NCI-H2107 (cell line): ENCODE data around the gene CLIP3.
"Not testable (repeated sequence)": the region's sequence is repeated elsewhere in the genome, so short reads cannot be mapped to it uniquely, and the experiment has no call there.

Source experiments
- DNase-seq: peaks from one replicate; lab custom pipeline; 2025; lab: John Stamatoyannopoulos, UW

The CLIP3 gene

GRCh38 chr19:36046443-36047050, 13.9 kb upstream of the CLIP3 start:
- DNase-seq, result no peak

GRCh38 chr19:36043952-36044351, 11.3 kb upstream of the CLIP3 start:
- no peak for DNase-seq

- no peak for DNase-seq
Observed at GRCh38 chr19:36041831-36042230, 9.2 kb upstream of the CLIP3 start.

DNA sequence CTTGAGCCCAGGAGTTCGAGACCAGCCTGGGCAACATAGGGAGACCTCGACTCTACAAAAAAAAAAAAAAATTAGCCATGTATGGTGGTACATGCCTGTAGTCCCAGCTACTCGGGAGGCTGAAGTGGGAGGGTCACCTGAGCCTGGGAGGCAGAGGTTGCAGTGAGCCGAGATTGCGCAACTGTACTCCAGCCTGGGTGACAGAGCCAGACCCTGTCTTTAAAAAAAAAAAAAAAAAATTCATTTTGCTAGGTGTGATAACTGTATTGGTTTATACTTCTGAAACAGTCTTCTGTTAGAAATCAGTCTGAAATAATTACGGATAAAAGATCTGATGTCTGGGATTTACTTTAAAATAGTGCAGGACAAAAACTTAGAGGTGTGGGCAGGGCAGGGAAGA, 8.4 kb upstream of the CLIP3 start:
- not testable (repeated sequence) for DNase-seq

GRCh38 chr19:36040495-36040894, 7.8 kb upstream of the CLIP3 start:
- DNase-seq, result no peak

DNA sequence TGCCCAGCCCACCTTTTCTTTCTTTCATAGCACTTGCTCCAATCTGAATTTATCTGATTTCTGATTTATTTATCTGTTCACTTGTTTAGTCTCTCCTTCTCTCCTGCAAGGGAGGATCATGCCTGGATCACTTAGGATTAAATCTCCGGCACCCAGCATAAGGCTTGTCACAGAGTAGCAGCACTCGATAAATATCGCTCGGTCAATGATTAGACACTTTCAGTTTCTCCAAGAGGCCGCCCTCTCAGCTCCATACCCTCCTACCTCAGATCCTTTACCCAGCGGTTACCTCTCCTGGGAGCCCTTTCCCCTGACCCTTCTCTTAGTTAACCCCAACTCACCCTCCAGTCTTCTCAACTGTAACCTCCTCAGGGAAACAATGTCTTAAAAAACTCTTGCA, 1.4 kb downstream of the CLIP3 start:
- DNase-seq, result no peak

- no peak for DNase-seq
Observed at GRCh38 chr19:36030264-36031148, 2.2 kb downstream of the CLIP3 start.

- no peak for DNase-seq
Observed at GRCh38 chr19:36028313-36029041, 4.2 kb downstream of the CLIP3 start.

DNA sequence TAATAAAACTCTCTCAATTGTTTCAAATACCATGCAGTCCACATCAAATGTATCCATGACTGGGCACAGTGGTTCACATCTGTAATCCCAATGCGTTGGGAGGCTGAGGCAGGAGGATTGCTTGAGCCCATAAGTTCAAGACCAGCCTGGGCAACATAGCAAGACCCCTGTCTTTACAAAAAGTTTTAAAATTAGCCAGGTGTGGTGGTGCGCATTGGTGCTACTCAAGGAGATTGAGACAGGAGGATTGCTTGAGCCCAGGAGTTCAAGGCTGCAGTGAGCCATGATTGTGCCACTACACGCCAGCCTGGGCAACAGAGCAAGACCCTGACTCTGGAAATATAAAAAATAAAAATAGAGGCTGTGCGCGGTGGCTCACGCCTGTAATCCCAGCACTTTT, 5.0 kb downstream of the CLIP3 start:
- DNase-seq, result no peak

DNA sequence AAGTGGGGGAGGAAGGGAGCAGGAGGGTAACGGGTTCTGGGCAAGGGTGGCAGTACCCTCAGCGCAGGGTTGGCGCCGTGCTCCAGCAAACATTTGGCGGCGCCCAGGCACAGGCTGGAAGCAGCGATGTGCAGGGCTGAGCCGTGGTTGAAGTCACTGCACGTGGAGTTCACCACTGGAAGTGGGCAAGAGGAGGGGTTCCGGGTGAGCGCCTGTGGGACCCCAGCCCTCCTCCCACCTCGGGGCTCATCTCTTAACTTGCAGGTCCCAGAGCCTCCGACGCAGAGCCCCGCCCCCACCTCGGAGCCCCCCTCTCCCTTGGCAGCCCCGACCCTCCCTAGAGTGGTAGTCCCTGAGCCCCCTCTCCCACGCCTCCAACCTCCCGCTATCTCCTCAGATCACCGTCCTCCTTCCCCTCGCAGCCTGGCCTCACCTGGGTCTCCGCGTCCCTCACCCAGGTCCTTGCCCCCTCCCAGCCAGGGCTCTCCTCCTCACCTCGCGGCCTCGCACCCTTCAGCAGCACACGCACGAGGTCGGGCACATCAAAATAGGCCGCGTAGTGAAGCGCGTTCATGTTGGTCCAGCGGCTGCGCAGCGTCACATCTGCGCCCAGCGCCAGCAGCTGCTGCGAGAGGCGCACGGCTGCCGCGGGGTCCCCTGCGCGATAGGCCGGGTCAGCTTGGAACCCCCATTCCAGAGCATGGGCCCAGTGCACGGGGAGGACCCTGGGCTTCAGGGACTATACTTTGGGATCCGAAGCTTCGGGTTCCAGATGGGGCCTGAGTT, 6.4 kb downstream of the CLIP3 start:
- DNase-seq, result no peak

DNA sequence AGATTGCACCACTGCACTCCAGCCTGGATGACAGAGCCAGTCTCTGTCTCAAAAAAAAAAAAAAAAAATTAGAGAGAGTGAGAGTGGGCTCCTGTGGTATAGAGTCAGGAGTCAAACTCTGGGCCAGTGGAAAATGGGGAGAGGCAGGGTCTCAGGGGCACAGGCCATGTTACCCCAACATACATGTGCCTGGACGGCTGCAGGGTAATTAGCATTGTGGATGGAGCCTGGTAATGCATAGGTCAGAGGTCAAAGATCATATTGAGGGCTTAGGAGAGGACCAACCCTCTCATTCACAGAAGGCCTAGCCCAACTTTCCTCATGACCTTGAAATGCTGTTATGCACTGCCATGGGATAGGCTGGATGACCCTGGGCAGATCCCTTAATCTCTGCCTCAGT, 7.1 kb downstream of the CLIP3 start:
- DNase-seq, result no peak

- no peak for DNase-seq
Observed at GRCh38 chr19:36023432-36023831, 9.2 kb downstream of the CLIP3 start.

GRCh38 chr19:36019061-36019670, 13.5 kb downstream of the CLIP3 start:
- no peak for DNase-seq

- DNase-seq, result peak; percentile 97
Observed at GRCh38 chr19:36014012-36014924, 18.4 kb downstream of the CLIP3 start, which contains the start of gene ALKBH6. Gene ALKBH6, minus strand, starts transcription at chr19:36014213. Its CDS starts 816 bp downstream, at chr19:36013397.

DNA sequence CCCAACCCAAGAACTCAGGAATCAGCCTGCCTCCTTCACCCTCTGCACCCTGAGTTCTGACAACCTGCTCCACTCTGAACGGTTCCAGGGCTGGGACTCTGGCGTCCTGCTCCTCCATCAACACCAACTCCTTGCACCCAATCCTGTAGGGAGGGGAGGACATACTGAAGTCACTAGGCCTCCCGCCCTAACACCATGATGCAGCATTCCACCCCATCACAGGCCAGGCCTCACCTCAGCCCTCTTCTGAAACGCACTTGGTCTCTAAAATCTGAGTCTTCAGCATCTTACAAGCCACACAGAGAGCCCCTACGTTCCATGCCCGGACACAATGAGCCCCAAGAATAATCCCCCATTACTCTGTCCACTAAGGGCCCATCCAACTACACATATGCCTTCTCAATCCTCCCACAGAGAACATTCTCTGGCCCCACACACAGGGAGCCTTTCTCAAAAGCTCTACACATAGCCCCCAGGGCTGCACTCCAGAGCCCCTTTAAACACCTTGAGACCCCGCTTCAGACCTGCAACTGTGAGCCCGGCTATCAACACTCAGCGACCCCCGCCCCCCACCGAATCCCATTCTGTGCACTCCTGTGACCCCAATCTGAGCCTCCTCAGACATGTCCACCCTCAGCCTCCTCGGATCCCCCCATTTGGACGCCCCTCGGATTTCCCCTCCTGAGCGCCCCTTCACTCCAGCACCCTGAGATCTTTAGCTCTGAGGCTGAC, 19.2 kb downstream of the CLIP3 start:
- no peak for DNase-seq

DNA sequence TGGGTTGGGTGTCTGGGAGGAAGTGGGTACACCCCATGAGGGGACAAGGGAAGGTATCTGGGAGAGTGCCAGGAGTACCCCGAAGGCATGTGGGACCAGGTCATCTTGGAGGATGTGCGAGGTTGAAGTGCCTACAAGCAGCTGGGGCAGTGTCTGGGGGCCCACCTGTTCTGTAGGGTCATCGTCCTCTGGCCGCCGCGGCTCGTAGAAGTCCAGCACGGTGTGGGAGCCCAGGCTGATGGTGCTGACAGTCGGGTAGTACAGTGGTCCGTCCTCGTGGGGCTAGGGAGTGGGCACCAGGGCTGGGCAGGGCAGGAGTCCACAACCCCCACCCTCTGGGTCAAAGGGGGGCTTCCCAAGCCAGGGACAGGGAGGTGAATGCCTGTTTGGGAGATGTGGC, 22.3 kb downstream of the CLIP3 start:
- DNase-seq, result no peak

GRCh38 chr19:36009633-36010379, 22.9 kb downstream of the CLIP3 start:
- no peak for DNase-seq

- no peak for DNase-seq
Observed at GRCh38 chr19:36009220-36009619, 23.5 kb downstream of the CLIP3 start.
